ENCODE measurements around the gene FAM81B. TPM values are rescaled to one million over a fixed set of nuclear protein-coding genes. Genes with fewer than 3 reads are reported as not detected.
A peak's percentile ranks its signal among the peaks of the same experiment; 100 is the strongest.

Gene FAM81B
- total RNA-seq, 1 donor from 2014 or later = not detected

DNA sequence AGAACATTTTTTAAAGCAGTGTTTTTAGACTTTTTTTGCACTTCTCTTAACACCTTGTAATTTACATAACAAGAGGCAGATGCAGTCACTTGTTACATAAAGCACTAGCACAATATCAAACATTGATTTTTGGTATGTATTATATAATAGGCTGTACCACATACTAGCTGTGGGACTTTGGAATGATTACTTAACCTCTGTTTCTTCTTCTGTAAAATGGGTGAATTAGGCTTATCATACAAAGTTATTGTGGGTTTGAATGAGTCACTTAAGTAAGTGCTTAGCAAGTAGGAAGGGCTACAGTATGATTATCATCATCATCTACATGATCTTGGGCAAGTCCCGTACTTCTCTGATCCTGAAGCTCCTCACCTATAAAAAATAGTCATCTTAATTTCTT, 2.1 kb downstream of the FAM81B start:
- DNase-seq (ENCODE audit: low spot score in 2 of 2) = no peak
- no peak for FAIRE-seq

GRCh38 chr5:95398989-95399388, 7.8 kb downstream of the FAM81B start:
- DNase-seq (ENCODE audit: low spot score in 2 of 2) = no peak
- no peak for FAIRE-seq

- DNase-seq (ENCODE audit: low spot score in 2 of 2) (peak in 1 of 2 donors; percentile 14), FAIRE-seq (no peak)
Observed at GRCh38 chr5:95401626-95402025, 10.5 kb downstream of the FAM81B start.

DNA sequence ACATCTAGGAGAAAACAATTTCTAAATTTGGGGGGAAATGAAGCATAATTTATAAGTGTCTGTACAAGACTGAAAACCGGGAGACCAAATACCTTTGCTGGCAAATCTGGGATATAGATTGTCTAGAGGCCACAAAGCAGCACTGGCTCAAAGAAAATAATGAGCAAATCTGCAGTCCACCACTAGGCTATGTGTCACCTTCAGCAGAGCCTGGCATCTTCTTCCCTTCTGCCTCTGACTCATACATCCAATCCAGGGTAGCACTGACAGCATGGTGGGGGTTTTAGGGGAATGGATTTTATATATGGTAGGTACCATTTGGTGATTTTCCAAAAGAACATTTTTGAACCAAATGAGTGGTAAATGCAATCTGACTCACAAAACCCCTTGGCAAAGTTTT, 12.8 kb downstream of the FAM81B start:
- FAIRE-seq = no peak
- no peak for DNase-seq (ENCODE audit: low spot score in 2 of 2)

DNA sequence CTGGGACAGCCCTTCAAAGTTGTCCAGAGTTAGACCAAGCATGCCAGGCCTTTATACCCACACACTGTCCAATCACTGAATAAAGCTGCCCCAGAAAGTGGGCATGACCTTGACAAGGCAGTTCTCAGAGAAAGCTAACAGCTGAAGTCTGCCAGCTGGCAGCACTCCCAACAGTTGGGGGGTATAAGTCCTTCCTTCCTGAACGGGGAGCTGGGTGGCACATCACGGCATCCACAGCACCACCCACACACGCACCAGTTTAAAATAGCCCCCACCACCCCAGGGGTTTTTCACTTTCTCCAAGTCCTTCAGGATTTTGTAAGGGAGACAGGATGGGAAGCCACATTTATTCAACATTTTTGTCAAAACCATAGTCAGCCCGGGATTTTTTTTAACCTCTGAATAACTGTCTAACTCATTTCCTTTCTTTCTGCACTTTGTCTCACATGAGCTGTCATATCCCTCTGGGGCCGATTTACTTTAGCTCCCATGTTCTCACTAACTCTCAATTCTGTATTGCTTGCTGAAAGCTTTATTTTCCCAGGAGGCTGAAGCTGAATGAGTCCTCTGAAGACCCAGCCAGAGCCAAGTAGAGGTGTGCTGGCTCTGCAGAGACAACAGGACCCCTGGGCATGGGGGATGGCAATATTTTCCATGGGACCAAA, 15.4 kb downstream of the FAM81B start:
- DNase-seq (ENCODE audit: low spot score in 2 of 2) (no peak), FAIRE-seq (no peak)

- no peak for DNase-seq (ENCODE audit: low spot score in 2 of 2)
- no peak for FAIRE-seq
Observed at GRCh38 chr5:95410279-95410678, 19.1 kb downstream of the FAM81B start.

DNA sequence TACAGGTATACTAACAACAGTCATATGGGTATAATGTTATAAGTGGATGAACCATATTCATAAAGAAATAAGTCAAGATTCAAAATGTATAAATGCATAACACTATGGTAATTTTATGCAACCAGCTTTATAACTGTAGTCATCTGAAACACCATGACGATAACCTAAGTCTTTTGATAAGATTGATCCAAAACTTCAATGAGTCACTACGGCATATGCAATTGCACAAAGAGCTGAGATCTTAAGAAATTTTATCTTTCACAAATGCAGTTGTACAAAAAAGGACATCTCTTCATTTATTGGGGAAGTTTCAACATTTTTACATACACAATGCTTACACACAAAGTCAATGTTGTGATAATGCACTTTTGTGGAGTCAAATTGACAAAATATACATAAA, 20.3 kb downstream of the FAM81B start:
- DNase-seq (ENCODE audit: low spot score in 2 of 2) (no peak), FAIRE-seq (no peak)

DNA sequence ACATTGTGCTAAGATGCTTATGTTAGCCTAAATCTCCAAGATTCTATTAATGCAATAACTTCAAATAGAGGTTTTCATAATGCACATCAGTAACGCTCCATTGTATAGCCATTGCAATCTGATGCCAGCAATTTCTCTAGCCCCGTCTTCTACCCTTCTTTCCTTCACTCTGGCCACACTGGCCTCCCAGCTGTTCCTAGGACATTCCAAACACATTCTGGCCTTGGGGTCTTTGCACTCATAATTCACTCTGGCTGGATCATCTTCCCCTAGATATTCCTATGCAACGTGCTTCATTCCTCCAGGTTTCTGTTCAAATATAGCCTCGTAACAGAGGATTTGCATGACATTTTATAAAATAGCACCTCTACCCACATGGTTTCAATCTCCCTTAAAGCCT, 23.3 kb downstream of the FAM81B start:
- DNase-seq (ENCODE audit: low spot score in 2 of 2) (no peak), FAIRE-seq (no peak)

GRCh38 chr5:95417971-95418370, 26.8 kb downstream of the FAM81B start:
- FAIRE-seq (no peak), DNase-seq (ENCODE audit: low spot score in 2 of 2) (no peak)

- FAIRE-seq (no peak), DNase-seq (ENCODE audit: low spot score in 2 of 2) (no peak)
Observed at GRCh38 chr5:95422838-95423237, 31.7 kb downstream of the FAM81B start.

DNA sequence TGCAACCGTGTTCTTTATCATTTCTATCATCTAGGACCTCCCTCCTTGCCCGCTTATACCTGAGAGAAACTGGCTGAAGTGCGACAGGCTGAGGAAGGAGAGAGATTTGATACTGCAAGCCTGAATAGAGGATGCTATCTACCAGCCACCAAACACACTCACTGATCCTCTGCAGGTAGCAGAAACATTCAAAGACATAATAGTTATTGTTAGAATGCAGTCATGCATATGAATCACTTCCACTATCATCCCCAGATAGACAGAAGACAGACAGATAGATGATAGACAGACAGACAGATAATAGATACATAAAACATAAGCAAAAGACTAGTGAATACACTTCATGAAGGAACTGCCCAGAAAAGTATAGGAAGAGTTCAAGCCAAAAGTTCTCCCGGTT, 32.9 kb downstream of the FAM81B start:
- no peak for DNase-seq (ENCODE audit: low spot score in 2 of 2)
- no peak for FAIRE-seq

- DNase-seq (ENCODE audit: low spot score in 2 of 2) (no peak), FAIRE-seq (no peak)
Observed at GRCh38 chr5:95424526-95424925, 33.4 kb downstream of the FAM81B start.

- DNase-seq (ENCODE audit: low spot score in 2 of 2) = no peak
- no peak for FAIRE-seq
Observed at GRCh38 chr5:95426227-95426626, 35.1 kb downstream of the FAM81B start.

GRCh38 chr5:95432779-95433178, 41.6 kb downstream of the FAM81B start:
- DNase-seq (ENCODE audit: low spot score in 2 of 2) = no peak
- FAIRE-seq = no peak

- no peak for DNase-seq (ENCODE audit: low spot score in 2 of 2)
- no peak for FAIRE-seq
Observed at GRCh38 chr5:95439801-95440493, 48.8 kb downstream of the FAM81B start.

GRCh38 chr5:95440825-95441224, 49.7 kb downstream of the FAM81B start:
- FAIRE-seq (no peak), DNase-seq (ENCODE audit: low spot score in 2 of 2) (no peak)

- FAIRE-seq = no peak
- no peak for DNase-seq (ENCODE audit: low spot score in 2 of 2)
Observed at GRCh38 chr5:95441636-95442035, 50.5 kb downstream of the FAM81B start.

- FAIRE-seq = no peak
- no peak for DNase-seq (ENCODE audit: low spot score in 2 of 2)
Observed at GRCh38 chr5:95445442-95445841, 54.3 kb downstream of the FAM81B start.

DNA sequence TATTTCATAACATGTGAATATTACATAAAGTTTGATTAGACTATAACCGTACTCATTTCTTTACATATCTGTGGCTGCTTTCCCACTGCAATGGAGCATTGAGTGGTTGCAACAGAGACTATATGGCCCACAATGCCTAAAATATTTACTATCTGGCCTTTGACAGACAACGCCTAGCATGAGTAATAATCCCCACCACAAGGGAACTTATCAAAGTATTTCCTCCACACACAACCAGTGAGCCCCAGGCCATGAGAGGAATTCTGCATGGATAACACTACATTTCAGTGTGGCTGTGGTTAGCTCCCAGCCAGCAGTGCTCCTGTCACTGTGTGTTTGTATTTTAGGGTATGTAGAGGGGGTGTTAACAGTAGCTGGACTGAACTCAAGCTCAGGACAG, 54.8 kb downstream of the FAM81B start:
- no peak for DNase-seq (ENCODE audit: low spot score in 2 of 2)
- no peak for FAIRE-seq

DNA sequence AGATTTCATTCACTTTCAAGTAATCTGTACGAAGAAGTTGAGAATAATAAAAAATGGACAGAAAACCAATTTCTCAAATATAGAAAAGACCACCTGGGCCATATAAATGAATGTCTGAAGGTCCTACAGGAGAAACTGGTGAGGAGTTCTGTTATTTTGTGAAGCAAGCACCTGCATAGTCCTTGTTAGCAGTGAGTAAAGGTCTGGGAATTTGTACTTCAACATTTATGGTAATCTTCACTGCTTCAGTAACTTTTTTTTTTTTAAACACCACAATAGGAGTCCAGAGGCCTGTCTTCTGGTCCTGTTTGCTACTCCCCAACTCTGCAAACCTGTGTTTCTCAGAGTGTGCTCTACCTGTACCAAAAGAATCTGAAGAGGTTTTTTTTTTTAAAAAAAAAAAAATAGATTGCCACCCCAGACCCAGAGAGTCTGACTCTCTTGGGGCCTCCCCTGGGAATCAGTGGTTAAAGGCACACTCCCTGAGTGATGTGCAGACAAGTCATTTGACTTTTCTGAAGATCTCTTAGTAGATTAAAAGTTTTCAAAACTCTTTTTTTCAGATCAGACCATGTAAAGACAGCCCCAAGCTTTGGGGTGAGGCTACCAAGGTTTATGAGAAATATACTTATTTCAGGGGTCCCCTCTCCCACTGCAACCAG, 55.5 kb downstream of the FAM81B start:
- DNase-seq (ENCODE audit: low spot score in 2 of 2) = no peak
- FAIRE-seq = no peak

- no peak for FAIRE-seq
- DNase-seq (ENCODE audit: low spot score in 2 of 2) = no peak
Observed at GRCh38 chr5:95447961-95448360, 56.8 kb downstream of the FAM81B start.

GRCh38 chr5:95448789-95449188, 57.6 kb downstream of the FAM81B start:
- FAIRE-seq (no peak), DNase-seq (ENCODE audit: low spot score in 2 of 2) (no peak)
